Measurements from ENCODE around the gene USP35. TPM values are rescaled to one million over a fixed set of nuclear protein-coding genes. Genes with fewer than 3 reads are reported as not detected.

USP35 gene
- total and polyA plus RNA-seq, 2 donors (not counting 1 experiment from before 2014, with no cell fraction given), result 4.8 to 6.0 TPM

DNA sequence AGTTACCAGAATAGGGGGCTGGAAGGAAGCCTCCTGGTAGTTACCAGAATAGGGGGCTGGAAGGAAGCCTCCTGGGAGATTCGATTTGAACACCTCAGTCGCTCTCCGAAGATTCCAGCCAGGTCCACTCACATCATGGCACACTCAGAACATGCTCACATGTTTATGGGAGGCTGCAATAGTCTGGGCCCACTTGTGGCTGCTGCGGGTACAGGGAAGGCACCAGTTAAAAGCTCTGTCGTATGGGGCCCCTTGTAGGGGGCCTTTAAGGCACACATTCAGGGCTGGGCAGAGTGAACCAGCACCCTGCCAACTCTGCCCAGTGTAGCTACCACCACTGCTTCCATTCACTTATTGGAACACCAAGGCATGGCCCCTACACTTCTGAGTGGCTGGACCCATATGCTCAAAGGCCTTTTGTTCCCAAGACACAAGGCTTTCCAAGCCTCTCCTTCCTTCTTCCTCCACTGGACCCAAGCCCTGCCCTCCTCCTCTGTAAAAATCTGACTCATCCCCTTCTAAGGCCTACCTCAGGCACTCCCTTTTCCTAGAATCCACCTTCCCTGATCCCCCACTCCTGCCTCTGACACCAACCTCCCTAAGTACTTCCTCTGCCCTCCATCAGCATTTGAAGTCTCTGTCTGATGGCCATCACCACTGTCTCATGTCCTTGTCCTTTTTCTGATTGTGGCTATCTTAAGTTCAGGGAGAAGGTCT is 28.0 kb downstream of the USP35 start:
- no peak for TF ChIP-seq EZH2 (IDR thresholded peaks at IDR 0.05; ENCODE audit: borderline replicate concordance, insufficient read depth, low read depth, low read length, poor library complexity, severe bottlenecking)
- TF ChIP-seq, protein P1, sequence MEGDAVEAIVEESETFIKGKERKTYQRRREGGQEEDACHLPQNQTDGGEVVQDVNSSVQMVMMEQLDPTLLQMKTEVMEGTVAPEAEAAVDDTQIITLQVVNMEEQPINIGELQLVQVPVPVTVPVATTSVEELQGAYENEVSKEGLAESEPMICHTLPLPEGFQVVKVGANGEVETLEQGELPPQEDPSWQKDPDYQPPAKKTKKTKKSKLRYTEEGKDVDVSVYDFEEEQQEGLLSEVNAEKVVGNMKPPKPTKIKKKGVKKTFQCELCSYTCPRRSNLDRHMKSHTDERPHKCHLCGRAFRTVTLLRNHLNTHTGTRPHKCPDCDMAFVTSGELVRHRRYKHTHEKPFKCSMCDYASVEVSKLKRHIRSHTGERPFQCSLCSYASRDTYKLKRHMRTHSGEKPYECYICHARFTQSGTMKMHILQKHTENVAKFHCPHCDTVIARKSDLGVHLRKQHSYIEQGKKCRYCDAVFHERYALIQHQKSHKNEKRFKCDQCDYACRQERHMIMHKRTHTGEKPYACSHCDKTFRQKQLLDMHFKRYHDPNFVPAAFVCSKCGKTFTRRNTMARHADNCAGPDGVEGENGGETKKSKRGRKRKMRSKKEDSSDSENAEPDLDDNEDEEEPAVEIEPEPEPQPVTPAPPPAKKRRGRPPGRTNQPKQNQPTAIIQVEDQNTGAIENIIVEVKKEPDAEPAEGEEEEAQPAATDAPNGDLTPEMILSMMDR (IDR thresholded peaks at IDR 0.05), result no peak
- Mint-ChIP-seq H3K4me1 (peaks cover 2% of the 10 kb centered on the region), H3K9me3 (ENCODE audit: insufficient read depth) (no peaks in the 10 kb centered on the region), H3K27me3 (no peaks in the 10 kb centered on the region), H3K27ac (no peak overlapping the region), H3K4me3 (no peak overlapping the region)
- ChIA-PET POLR2A (no interaction called here), CTCF (no interaction called here)
- intact Hi-C loops (cut with micrococcal nuclease), result no loop called here
- no peak overlapping the region for H3K9ac ChIP-seq (ENCODE audit: low read length)
- no peak for DNase-seq
- H3K27ac ChIP-seq (ENCODE audit: low read length in 2 of 2), result no peak overlapping the region
- no peak for ATAC-seq (ENCODE audit: low read depth)
- peaks cover 0 to 36% of the 10 kb centered on the region in 2 experiments for H3K36me3 ChIP-seq (replicated peaks in 1 of 2; ENCODE audit: control extremely low read depth in 1 of 2, control insufficient read depth in 1 of 2, extremely low read depth in 1 of 2, insufficient read depth in 2 of 2, low read length in 1 of 2)
- H3K9me3 ChIP-seq (ENCODE audit: control extremely low read depth in 1 of 3, control insufficient read depth in 2 of 3, insufficient read depth in 1 of 3, low read length in 2 of 3), result no peaks in the 10 kb centered on the region
- H3K79me2 ChIP-seq (ENCODE audit: control insufficient read depth, insufficient read depth, low read length), result no peaks in the 10 kb centered on the region
- no peaks in the 10 kb centered on the region for H3K27me3 ChIP-seq (replicated peaks in 1 of 4; ENCODE audit: control extremely low read depth in 1 of 4, control insufficient read depth in 3 of 4, insufficient read depth in 4 of 4, low read length in 3 of 4)
- H3K4me1 ChIP-seq (ENCODE audit: control insufficient read depth in 2 of 2, insufficient read depth in 2 of 2, low read length in 2 of 2), result no peaks in the 10 kb centered on the region
- H3K4me3 ChIP-seq (ENCODE audit: control extremely low read depth in 1 of 5, extremely low read depth in 1 of 5, insufficient read depth in 1 of 5, low read depth in 2 of 5, low read length in 4 of 5), result no peak overlapping the region
- no peak overlapping the region for H3K4me2 ChIP-seq (replicated peaks; ENCODE audit: low read depth, low read length, poor library complexity, severe bottlenecking)
- WGBS (ENCODE audit: insufficient coverage), result 100% methylated on average over 2 of the region's 5 CpGs
- H4K20me1 ChIP-seq (ENCODE audit: control insufficient read depth, insufficient read depth, low read length, poor library complexity, severe bottlenecking), result no peaks in the 10 kb centered on the region
- H2AFZ ChIP-seq (ENCODE audit: insufficient read depth, low read depth, low read length, poor library complexity, severe bottlenecking), result no peak overlapping the region
